HEK293T (cell line): ENCODE results near the gene TRERF1.

Experiments
- CTCF ChIA-PET: fragments of 350-600 bp; formaldehyde crosslinking; extraction: SDS; loops from one replicate; lab custom pipeline; 2021; ENCODE audit warnings: antibody characterized with exemption, inconsistent platforms; lab: Yijun Ruan, JAX
- POLR2A ChIA-PET: fragments of 350-600 bp; formaldehyde crosslinking; extraction: SDS; loops from one replicate; lab custom pipeline; 2020; ENCODE audit warnings: antibody characterized with exemption, inconsistent platforms; lab: Yijun Ruan, JAX
- DNase-seq: peaks from one replicate; pipeline ENCODE4 v3.0.0; 2012; ENCODE audit warnings: mixed read lengths; ENCODE audit errors: extremely low spot score
- ARNT ChIP-seq: fragments of 450-650 bp; IDR thresholded peaks from 2 replicates; pipeline ENCODE4 v1.6.1; 2017; ENCODE audit warnings: mild to moderate bottlenecking
- BHLHE40 ChIP-seq: fragments of 450-650 bp; IDR thresholded peaks from 2 replicates; pipeline ENCODE4 v1.6.1; 2016; ENCODE audit warnings: mild to moderate bottlenecking, moderate library complexity, borderline replicate concordance
- CTBP1 ChIP-seq: fragments of 450-650 bp; IDR thresholded peaks from 2 replicates; pipeline ENCODE4 v1.6.1; 2016; ENCODE audit warnings: borderline replicate concordance
- ELF4 ChIP-seq: fragments of 450-650 bp; IDR thresholded peaks from 2 replicates; pipeline ENCODE4 v1.6.1; 2017; ENCODE audit warnings: antibody characterized with exemption
- FOXA1 ChIP-seq: fragments of 450-650 bp; IDR thresholded peaks from 2 replicates; pipeline ENCODE4 v1.6.1; 2016; ENCODE audit warnings: mild to moderate bottlenecking
- FOXK2 ChIP-seq: fragments of 450-650 bp; IDR thresholded peaks from 2 replicates; pipeline ENCODE4 v1.6.1; 2016; ENCODE audit warnings: mild to moderate bottlenecking
- FOXM1 ChIP-seq: fragments of 450-650 bp; IDR thresholded peaks from 2 replicates; pipeline ENCODE4 v1.6.1; 2017; ENCODE audit warnings: mild to moderate bottlenecking, borderline replicate concordance
- HDGF ChIP-seq: fragments of 450-650 bp; IDR thresholded peaks from 2 replicates; pipeline ENCODE4 v1.6.1; 2017; ENCODE audit warnings: antibody characterized with exemption, borderline replicate concordance
- L3MBTL2 ChIP-seq: fragments of 450-650 bp; conservative IDR thresholded peaks from 2 replicates; pipeline ENCODE4 v1.6.1; 2016; ENCODE audit warnings: mild to moderate bottlenecking
- LEF1 ChIP-seq: fragments of 450-650 bp; IDR thresholded peaks from 2 replicates; pipeline ENCODE4 v1.6.1; 2017; ENCODE audit warnings: mild to moderate bottlenecking, borderline replicate concordance
- NFRKB ChIP-seq: fragments of 450-650 bp; IDR thresholded peaks from 2 replicates; pipeline ENCODE4 v1.6.1; 2016; ENCODE audit warnings: mild to moderate bottlenecking, moderate library complexity
- SP1 ChIP-seq: fragments of 450-650 bp; IDR thresholded peaks from 2 replicates; pipeline ENCODE4 v1.6.1; 2017
- SUZ12 ChIP-seq: fragments of 450-650 bp; IDR thresholded peaks from 2 replicates; pipeline ENCODE4 v1.6.1; 2016; ENCODE audit warnings: mild to moderate bottlenecking
- TARDBP ChIP-seq: fragments of 450-650 bp; IDR thresholded peaks from 2 replicates; pipeline ENCODE4 v1.6.1; 2016
- ZNF384 ChIP-seq: fragments of 450-650 bp; IDR thresholded peaks from 2 replicates; pipeline ENCODE4 v1.6.1; 2016
- TF ChIP-seq, protein P1 (sequence below): fragments of 450-650 bp; IDR thresholded peaks from 2 replicates; pipeline ENCODE4 v1.6.1; 2016

Gene TRERF1

DNA sequence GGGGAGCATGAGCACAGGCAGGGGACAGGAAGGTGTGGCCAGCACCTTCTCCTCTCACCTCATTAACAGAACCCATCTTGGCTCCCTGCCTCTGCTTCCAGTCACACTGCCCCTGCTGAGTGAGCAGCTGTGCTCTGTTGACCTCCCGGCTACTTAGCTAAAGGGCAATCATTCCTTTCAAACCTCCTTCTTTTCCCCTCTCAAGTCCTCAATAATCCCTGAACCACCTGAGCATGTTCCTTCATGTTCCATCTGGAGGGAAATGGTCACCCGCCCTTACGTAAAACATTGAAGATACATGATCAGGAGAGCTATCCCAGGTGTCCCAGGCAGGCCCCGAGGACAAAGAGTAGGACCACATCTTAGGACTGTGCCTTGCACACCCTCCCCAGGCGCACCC is 212.4 kb downstream of the TRERF1 start:
- POLR2A ChIA-PET: interaction anchor here (1.0 kb wide), 1 partner anchor 13 kb away, joined by 3 read pairs; no protein-coding TSS in a partner anchor
- CTCF ChIA-PET: interaction anchor here (0.6 to 1.1 kb wide), 2 partner anchors 10 to 26 kb away, joined by 3 to 6 read pairs; no protein-coding TSS in a partner anchor
- TF ChIP-seq LEF1 (no peak), HDGF (no peak), SUZ12 (no peak), ARNT (no peak), TARDBP (no peak), ZNF384 (no peak)
- no peak for DNase-seq

DNA sequence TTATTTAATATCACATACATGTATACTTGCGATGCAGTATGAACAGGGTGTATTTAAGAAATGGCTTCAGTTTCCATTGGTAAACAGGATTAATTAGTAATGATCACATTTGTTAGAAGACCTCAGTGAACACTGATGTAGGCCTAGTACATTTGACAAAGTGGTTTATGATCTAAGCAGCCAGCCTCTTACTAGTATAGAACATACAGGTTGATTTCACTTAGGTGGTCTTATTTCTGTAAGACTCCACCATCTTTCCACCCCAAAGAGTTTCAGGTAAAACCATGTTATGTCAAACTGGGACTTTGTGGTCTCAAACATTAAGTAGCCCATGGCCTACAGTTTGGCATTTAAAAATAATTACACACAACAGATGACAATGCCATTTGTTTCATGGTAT is 213.9 kb downstream of the TRERF1 start:
- no peak for DNase-seq
- TF ChIP-seq LEF1 (no peak), HDGF (no peak), NFRKB (no peak), ZNF384 (no peak), BHLHE40 (no peak), FOXM1 (no peak), SUZ12 (no peak), ELF4 (no peak), TARDBP (no peak), SP1 (no peak), L3MBTL2 (no peak), ARNT (no peak), FOXA1 (no peak), FOXK2 (no peak), CTBP1 (no peak)
- TF ChIP-seq, protein P1, sequence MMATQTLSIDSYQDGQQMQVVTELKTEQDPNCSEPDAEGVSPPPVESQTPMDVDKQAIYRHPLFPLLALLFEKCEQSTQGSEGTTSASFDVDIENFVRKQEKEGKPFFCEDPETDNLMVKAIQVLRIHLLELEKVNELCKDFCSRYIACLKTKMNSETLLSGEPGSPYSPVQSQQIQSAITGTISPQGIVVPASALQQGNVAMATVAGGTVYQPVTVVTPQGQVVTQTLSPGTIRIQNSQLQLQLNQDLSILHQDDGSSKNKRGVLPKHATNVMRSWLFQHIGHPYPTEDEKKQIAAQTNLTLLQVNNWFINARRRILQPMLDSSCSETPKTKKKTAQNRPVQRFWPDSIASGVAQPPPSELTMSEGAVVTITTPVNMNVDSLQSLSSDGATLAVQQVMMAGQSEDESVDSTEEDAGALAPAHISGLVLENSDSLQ: no peak
- CTCF ChIA-PET: no interaction called here
- POLR2A ChIA-PET: no interaction called here

DNA sequence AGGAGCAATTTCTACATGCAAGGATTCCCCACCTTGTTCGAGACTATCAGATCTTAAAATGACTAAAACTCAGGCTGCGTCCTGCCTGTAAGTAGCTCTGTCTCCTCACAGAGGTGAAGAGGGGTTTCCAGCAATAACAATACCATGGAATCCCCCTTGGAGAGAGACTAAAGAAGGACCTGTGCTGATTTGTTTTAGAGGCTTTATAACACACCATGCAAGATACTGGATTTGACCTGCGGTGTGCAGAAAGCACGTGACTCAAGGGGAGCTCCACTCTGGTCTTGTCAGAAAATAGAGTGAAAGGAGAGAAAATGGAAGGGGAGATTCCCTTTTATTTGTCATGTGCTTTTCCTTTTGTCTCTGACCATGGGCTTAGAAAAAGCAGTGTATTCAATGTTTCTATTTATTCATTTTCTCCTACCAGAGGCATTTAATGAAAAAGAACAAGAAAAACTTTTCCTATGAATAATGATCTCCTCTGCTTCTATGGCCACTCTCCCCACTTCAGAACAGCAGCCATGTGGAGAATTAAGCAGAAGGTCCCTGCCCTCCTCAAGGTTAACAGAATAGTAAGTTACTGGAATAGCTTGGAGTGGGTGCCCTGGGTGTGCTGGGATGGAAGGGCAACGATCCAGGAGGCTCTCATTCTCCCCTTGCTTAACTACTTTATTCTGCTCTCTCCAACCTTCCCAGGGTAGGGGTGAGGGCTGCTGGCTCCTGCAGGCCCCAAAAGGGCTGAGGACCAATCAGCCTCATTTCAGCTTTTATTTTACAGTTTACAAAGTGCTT is 214.8 kb downstream of the TRERF1 start:
- TF ChIP-seq HDGF: no peak
- no peak for TF ChIP-seq FOXM1
- no peak for TF ChIP-seq ELF4
- TF ChIP-seq FOXK2: no peak
- no peak for TF ChIP-seq NFRKB
- no peak for DNase-seq
- ChIA-PET POLR2A (no interaction called here), CTCF (interaction anchor here (0.8 kb wide), 1 partner anchor 22 kb away, joined by 4 read pairs; no protein-coding TSS in a partner anchor)

DNA sequence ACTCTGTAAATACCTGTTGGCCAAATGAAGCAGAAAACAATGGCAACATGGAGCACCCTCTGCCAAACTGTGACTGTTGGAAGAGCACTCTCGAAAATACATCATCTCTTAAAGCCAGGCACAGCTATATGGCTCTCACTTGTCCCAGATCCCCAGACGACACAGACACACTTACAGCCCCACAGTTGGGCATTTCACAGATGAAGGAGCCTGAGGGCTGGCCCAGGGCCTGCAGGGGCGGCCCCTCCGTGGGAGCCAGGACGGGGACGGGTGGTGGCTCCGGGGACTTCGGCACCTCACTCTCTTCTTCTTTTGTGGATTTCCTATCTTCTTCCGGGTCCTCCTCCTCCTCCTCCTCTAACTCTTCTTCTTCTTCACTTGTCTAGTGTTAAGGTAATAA is 215.7 kb downstream of the TRERF1 start:
- DNase-seq: no peak
- POLR2A ChIA-PET: no interaction called here
- CTCF ChIA-PET: interaction anchor here (0.6 kb wide), 1 partner anchor 192 kb away, joined by 3 read pairs; no protein-coding TSS in a partner anchor
- TF ChIP-seq ELF4 (no peak), BHLHE40 (no peak), NFRKB (no peak), FOXA1 (no peak), HDGF (no peak), FOXM1 (no peak), FOXK2 (no peak), TARDBP (no peak), L3MBTL2 (no peak), ARNT (no peak), LEF1 (no peak), CTBP1 (no peak), SP1 (no peak), ZNF384 (no peak), SUZ12 (no peak)
- TF ChIP-seq, protein P1: no peak

DNA sequence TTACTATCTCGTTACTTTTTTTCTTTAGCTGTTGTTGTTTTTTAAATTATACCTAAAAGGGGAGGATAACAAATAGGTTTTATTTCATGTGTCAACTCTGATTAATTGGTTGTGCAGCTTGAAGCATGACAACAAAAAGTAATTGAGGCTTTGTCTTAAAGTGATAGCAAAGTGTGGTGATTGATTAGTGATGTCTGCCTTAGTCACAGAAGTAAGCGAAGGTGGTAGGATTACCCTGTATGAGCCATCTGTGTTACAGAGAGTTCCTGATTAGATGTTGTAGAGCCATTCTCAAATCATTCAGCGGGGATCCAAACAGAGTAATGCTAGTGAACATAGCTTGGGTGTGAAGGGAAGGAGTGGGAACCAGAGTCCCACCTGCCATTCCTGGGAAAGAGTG is 219.7 kb downstream of the TRERF1 start:
- ChIA-PET POLR2A (interaction anchor here (0.9 kb wide), 1 partner anchor 316 kb away, joined by 3 read pairs; no protein-coding TSS in a partner anchor), CTCF (interaction anchor here (0.9 to 1.4 kb wide), 2 partner anchors 17 to 316 kb away, joined by 3 to 7 read pairs; no protein-coding TSS in a partner anchor)
- no peak for TF ChIP-seq ARNT
- no peak for TF ChIP-seq CTBP1
- no peak for TF ChIP-seq SUZ12
- TF ChIP-seq, protein P1: no peak
- TF ChIP-seq HDGF: no peak
- no peak for TF ChIP-seq BHLHE40
- TF ChIP-seq SP1: no peak
- TF ChIP-seq TARDBP: no peak
- TF ChIP-seq ZNF384: no peak
- no peak for TF ChIP-seq L3MBTL2
- DNase-seq: no peak
